Mononuclear cell (primary cell): ENCODE measurements around the gene GNA14. TPM values are rescaled to one million over a fixed set of nuclear protein-coding genes. Genes with fewer than 3 reads are reported as not detected.
"Not testable (repeated sequence)": the region's sequence is repeated elsewhere in the genome, so short reads cannot be mapped to it uniquely, and the experiment has no call there.

Experiments
- H3K27me3 ChIP-seq: 2 replicates; pipeline ENCODE4 v1.6.0; 2011; ENCODE audit warnings: low read length, control low read depth; ENCODE audit not compliant: insufficient read depth
- H3K4me1 ChIP-seq: 2 replicates; pipeline ENCODE4 v1.5.1; 2011; ENCODE audit warnings: mild to moderate bottlenecking, low read length, control low read depth; ENCODE audit not compliant: insufficient read depth
- H3K4me3 ChIP-seq: 2 replicates; pipeline ENCODE4 v1.5.1; 2011; ENCODE audit warnings: mild to moderate bottlenecking, low read length, moderate library complexity
- H3K9me3 ChIP-seq: 2 replicates; pipeline ENCODE4 v1.5.1; 2011; ENCODE audit warnings: low read depth, mild to moderate bottlenecking, control low read depth, low read length
- total RNA-seq: library from RNA; depleted of rRNA; stranded (reverse); fragments of >200 nt; gene quantifications from one replicate; pipeline ENCODE4 v1.2.3, GENCODE V29; 2012

The GNA14 gene
- total RNA-seq, 1 donor: not detected

- Histone ChIP-seq H3K4me1 (peaks cover 16% of the 10 kb centered on the region), H3K9me3 (no peaks in the 10 kb centered on the region), H3K4me3 (no peak overlapping the region), H3K27me3 (no peaks in the 10 kb centered on the region)
Measured at GRCh38 chr9:77451507-77451906, 196.6 kb downstream of the GNA14 start.

DNA sequence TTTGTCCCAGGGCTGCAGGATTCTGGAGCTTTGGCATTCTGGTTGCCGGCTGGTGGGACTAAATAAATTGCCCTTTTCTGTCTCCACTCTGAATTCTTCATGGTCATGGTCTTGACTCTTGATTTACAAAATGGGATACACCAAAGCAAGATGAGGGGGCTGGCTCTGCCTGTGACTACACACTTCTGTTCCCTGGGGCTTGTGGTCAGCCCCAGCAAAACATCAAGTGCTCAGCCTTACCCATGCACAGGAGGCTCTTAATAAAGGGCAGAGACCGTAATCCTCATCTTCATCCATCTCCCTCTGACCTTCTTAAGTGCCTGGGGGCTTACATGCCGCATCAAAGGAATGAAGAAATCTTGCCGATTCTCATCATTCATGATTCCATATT is 198.0 kb downstream of the GNA14 start:
- Histone ChIP-seq H3K27me3 (no peaks in the 10 kb centered on the region), H3K9me3 (no peaks in the 10 kb centered on the region), H3K4me1 (peaks cover 14% of the 10 kb centered on the region), H3K4me3 (no peak overlapping the region)

DNA sequence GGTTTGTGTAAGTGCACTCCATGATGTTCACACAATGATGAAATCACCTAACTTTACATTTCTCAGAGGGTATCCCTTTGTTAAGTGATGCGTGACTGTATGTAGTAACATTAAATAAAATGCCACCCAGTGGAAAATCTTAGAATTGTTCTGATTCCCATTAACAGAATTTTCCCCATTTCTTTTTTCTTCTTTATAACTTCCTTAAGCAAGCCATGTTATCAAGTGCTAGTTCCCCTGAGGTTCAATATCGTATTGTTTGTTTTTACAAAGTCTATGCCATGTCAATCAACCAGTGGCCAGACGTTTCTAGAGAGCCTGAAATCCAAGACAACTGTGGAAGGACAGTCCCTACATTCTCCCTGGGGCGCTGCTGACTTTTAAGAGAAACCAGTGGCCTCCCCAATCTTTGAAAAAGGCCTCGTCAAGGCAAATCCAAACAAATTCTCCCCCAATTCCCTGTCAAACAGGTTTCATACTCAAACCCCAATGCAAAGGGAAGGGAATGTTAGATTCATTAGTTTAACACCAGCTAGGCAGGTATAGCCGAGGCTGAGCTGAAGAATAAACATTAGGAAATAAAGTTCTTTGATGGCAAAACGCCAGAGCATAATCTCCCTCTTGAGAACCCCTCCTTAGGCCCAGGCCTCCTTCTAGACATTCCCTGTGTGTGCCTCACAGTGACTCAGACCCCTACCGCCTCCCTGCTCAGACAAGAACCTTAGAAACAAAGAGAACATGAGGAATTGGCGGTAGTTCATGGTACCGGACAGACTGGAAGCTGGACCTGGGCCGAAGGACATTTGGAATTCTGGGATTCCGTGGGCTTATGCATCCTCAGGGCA is 198.7 kb downstream of the GNA14 start:
- Histone ChIP-seq H3K4me3 (no peak overlapping the region), H3K4me1 (peaks cover 8% of the 10 kb centered on the region), H3K27me3 (no peaks in the 10 kb centered on the region), H3K9me3 (no peaks in the 10 kb centered on the region)

DNA sequence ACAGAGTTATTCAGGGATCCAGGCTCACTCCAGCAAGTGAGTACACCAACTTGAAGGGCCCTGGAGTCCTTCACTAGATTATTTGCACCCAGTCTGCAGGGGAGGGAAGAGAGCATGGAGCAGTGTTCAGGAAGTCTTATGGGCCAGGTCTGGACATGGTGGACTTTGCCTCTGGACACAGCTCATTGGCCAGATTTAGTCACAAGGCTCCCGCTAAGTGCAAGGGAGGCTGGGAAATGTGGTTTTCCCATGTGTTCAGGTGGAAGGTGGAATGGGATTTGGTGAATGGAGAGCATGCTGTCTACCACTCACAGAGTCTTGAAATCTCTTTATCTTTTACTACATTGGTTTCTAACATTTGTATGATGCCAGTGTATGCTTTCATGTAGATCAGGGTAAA is 200.5 kb downstream of the GNA14 start:
- no peak overlapping the region for H3K4me3 ChIP-seq
- no peaks in the 10 kb centered on the region for H3K9me3 ChIP-seq
- no peaks in the 10 kb centered on the region for H3K4me1 ChIP-seq
- H3K27me3 ChIP-seq: no peaks in the 10 kb centered on the region

DNA sequence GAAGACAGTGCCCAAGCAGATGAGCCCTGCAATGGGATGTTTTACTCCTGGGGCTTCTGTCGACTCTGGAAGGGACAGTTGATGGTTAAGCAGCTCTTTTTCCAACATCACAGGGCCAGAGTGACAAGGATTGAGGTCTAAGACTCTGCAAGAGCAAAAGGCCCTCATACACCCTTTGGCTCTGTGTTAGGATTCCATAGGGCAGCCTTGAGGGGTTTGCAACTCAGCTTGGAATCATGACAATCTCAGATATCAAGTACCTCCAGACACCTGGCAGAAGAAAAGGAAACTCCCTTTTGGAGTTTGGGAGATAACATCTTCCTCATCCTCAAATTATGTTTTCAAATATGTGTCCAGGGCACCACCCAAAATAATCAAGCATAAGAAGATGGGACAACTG is 205.7 kb downstream of the GNA14 start:
- no peak overlapping the region for H3K4me3 ChIP-seq
- no peaks in the 10 kb centered on the region for H3K9me3 ChIP-seq
- no peaks in the 10 kb centered on the region for H3K27me3 ChIP-seq
- H3K4me1 ChIP-seq: no peaks in the 10 kb centered on the region

DNA sequence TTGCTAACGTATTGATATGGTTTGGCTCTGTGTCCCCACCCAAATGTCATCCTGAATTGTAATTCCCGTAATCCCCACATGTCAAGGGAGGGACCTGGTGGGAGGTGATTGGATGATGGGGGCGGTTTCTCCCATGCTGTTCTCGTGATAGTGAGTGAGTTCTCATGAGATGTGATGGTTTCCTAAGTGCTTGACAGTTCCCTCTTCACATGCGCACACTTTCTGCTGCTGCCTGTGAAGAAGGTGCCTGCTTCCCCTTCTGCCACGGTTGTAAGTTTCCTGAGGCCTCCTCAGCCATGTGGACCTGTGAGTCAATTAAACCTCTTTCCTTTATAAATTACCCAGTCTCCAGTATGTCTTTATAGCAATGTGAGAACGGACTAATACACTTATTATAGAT is 207.0 kb downstream of the GNA14 start:
- not testable (repeated sequence) for H3K27me3 ChIP-seq, H3K9me3 ChIP-seq, H3K4me1 ChIP-seq, H3K4me3 ChIP-seq

DNA sequence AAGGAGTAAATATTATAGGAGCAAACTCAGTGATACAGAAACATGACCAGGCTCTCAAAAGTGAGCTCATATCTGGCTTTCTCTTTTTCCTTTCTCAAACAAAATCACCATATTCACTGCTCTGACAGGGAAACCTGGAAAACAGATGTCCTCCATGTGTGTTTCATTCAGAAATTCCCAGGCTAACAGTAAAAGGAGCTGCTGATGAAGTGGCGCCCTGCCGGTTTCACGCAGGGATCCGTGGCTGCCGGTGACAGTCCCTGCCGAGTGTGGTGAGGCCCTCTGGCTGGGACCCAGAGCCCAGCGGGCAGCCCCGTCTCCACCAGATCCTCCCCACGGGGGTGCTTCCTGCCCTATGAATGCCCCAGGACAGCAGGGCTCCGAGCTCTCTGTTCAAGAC is 208.1 kb downstream of the GNA14 start:
- Histone ChIP-seq H3K9me3 (no peaks in the 10 kb centered on the region), H3K27me3 (no peaks in the 10 kb centered on the region), H3K4me3 (no peak overlapping the region), H3K4me1 (no peaks in the 10 kb centered on the region)

DNA sequence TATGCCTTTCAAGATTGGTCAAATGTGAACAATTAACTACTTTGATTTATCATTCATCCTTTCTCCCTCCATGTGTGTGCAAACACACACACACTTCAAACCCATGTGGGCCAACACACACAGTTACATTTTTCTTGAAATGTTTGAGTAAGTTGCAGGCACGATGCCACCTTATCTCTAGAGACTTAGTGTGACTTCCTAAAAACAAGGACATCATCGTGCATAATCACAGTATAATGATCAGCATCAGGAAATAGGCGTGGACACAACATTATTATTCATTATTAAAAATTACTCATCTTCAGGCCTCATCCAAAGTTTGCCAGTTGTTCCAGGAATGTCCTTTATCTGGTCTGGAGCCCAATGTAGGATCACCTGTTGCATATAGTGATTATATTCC is 209.5 kb downstream of the GNA14 start:
- Histone ChIP-seq H3K27me3 (no peaks in the 10 kb centered on the region), H3K9me3 (no peaks in the 10 kb centered on the region), H3K4me3 (no peak overlapping the region), H3K4me1 (no peaks in the 10 kb centered on the region)

DNA sequence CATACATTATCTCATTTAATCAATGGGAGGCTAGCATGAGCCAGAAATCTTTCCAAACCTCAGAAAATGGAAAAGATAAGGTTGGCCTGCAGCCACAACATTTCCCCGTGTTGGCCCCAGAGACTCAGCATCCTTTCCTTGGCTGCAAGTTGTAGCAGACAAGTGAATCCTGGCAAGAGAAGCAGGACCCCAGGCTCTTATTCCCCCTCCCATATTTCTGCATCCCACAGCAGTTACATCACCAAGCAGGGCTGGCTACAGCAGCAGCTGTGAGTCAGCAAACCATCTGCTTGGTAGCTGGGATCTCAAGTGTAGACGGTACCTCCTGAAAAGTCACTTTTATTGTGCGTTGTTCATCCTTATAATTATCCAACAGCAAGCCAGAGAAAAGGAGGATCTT is 212.4 kb downstream of the GNA14 start:
- H3K9me3 ChIP-seq: no peaks in the 10 kb centered on the region
- no peaks in the 10 kb centered on the region for H3K4me1 ChIP-seq
- no peaks in the 10 kb centered on the region for H3K27me3 ChIP-seq
- no peak overlapping the region for H3K4me3 ChIP-seq

- Histone ChIP-seq H3K4me3 (no peak overlapping the region), H3K27me3 (no peaks in the 10 kb centered on the region), H3K4me1 (no peaks in the 10 kb centered on the region), H3K9me3 (no peaks in the 10 kb centered on the region)
Measured at GRCh38 chr9:77435277-77435676, 212.8 kb downstream of the GNA14 start.

- Histone ChIP-seq H3K4me3 (no peak overlapping the region), H3K9me3 (no peaks in the 10 kb centered on the region), H3K4me1 (no peaks in the 10 kb centered on the region), H3K27me3 (no peaks in the 10 kb centered on the region)
Measured at GRCh38 chr9:77433675-77434445, 214.3 kb downstream of the GNA14 start.

- Histone ChIP-seq H3K9me3 (no peaks in the 10 kb centered on the region), H3K4me1 (no peaks in the 10 kb centered on the region), H3K27me3 (no peaks in the 10 kb centered on the region), H3K4me3 (no peak overlapping the region)
Measured at GRCh38 chr9:77432053-77432452, 216.1 kb downstream of the GNA14 start.

DNA sequence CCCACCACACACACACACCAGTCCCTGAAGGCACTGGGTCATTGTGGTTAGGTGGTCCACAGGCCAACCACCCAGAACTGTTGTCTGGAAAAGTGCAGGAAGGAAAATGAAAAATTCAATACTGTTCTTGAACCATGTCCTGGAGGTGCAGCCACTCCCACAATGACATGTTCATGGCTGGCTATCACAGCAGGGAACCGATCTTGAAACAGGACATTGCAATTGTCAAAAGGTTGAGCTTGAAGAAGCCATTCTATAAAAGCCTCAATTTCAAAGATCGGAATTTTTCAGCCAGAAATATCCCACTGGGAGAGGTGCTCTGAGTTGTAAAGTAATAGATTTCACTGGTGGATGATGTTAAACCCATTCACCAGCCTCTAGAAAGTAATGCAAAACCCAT is 218.2 kb downstream of the GNA14 start:
- Histone ChIP-seq H3K27me3 (no peaks in the 10 kb centered on the region), H3K4me3 (no peak overlapping the region), H3K4me1 (no peaks in the 10 kb centered on the region), H3K9me3 (no peaks in the 10 kb centered on the region)

DNA sequence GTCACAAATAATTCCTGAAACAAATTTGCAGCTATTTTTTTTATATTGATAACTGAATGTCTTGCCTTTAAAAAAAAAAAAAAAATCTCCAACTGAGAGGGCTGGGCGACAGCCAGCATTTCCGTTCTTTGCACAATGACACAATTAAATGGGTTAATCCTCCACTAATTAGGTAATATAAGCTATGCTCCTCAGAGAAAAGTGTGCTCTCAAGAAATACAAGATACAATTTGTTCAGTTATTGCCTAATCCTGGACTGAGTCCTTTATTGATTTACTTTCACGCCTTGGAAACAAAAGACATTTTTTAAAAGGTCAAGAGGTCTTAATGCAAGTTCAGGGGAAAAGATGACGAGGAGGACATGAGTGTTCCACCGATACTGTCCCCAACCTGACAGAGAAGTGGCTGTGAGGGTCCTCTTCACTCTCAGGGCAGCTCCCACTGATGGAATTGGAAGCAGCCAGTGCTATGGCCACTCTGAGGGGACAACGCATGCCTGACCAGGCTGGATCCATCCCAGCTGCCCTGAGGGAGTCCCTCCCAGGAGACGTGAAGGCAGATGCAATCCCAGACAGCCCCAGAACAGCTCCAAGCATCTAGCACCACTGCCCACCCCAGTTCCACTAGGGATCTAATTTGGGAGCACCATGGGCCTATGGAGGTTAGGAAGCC is 220.7 kb downstream of the GNA14 start:
- Histone ChIP-seq H3K9me3 (no peaks in the 10 kb centered on the region), H3K4me1 (no peaks in the 10 kb centered on the region), H3K4me3 (no peak overlapping the region), H3K27me3 (no peaks in the 10 kb centered on the region)

GRCh38 chr9:77426712-77427111 is 221.4 kb downstream of the GNA14 start:
- no peaks in the 10 kb centered on the region for H3K27me3 ChIP-seq
- H3K4me3 ChIP-seq: no peak overlapping the region
- H3K9me3 ChIP-seq: no peaks in the 10 kb centered on the region
- no peaks in the 10 kb centered on the region for H3K4me1 ChIP-seq
